CD14-positive monocyte (primary cell): ENCODE results near the gene TGM5. TPM values are rescaled to one million over a fixed set of nuclear protein-coding genes. Genes with fewer than 3 reads are reported as not detected.

Source experiments
- DNase-seq, 3 donors: peaks; one replicate each; pipeline ENCODE4 v3.0.0-alpha.2; 2011 to 2022
- H2AFZ ChIP-seq: 2 replicates; pipeline ENCODE4 v1.6.0; 2012; ENCODE audit warnings: mild to moderate bottlenecking, low read depth, low read length, inconsistent platforms; ENCODE audit not compliant: insufficient read depth, poor library complexity, severe bottlenecking
- H3K27ac ChIP-seq, 2 donors: 1 replicate in 1 of 2; 2 replicates in 1 of 2; pipeline ENCODE4 v1.5.1; 2012 to 2013; ENCODE audit warnings: low read length in 2 of 2, control low read depth in 1 of 2, inconsistent platforms in 1 of 2, low read depth in 1 of 2, mild to moderate bottlenecking in 1 of 2
- H3K27me3 ChIP-seq, 2 donors: one replicate each; pipeline versions ENCODE4 v1.6.0 to v1.6.1; 2011 to 2013; ENCODE audit warnings: low read length in 2 of 2; ENCODE audit not compliant: control insufficient read depth in 2 of 2, insufficient read depth in 2 of 2
- H3K36me3 ChIP-seq, 2 donors: replicated peaks in 1 of 2; 1 replicate in 1 of 2; 2 replicates in 1 of 2; pipeline versions ENCODE4 v1.5.1 to v1.6.1; 2012 to 2013; ENCODE audit warnings: low read length in 2 of 2, control low read depth in 1 of 2, inconsistent platforms in 1 of 2, mild to moderate bottlenecking in 1 of 2; ENCODE audit not compliant: insufficient read depth in 2 of 2, control insufficient read depth in 1 of 2
- H3K4me1 ChIP-seq, 2 donors: 1 replicate in 1 of 2; 2 replicates in 1 of 2; pipeline versions ENCODE4 v1.5.1 to v1.6.1; 2012 to 2013; ENCODE audit warnings: low read length in 2 of 2, control low read depth in 1 of 2, inconsistent platforms in 1 of 2, mild to moderate bottlenecking in 1 of 2, moderate library complexity in 1 of 2; ENCODE audit not compliant: insufficient read depth in 2 of 2, control insufficient read depth in 1 of 2
- H3K4me2 ChIP-seq: replicated peaks from 2 replicates; pipeline ENCODE3; 2012; ENCODE audit warnings: low read length, moderate library complexity, mild to moderate bottlenecking; ENCODE audit not compliant: poor library complexity, severe bottlenecking; ENCODE audit errors: extremely low read depth
- H3K4me3 ChIP-seq, 3 experiments: fragments of 200-600 bp in 1 of 3; sonication (generic) in 1 of 3; replicated peaks in 1 of 3; 1 replicate in 2 of 3; 2 replicates in 1 of 3; pipeline ENCODE4 v1.5.1; 2011 to 2013; ENCODE audit warnings: low read length in 3 of 3, mild to moderate bottlenecking in 3 of 3, control low read depth in 2 of 3, low read depth in 2 of 3, inconsistent platforms in 1 of 3, moderate library complexity in 1 of 3
- H3K79me2 ChIP-seq: 2 replicates; pipeline ENCODE4 v1.6.0; 2012; ENCODE audit warnings: mild to moderate bottlenecking, control low read depth, inconsistent platforms, low read length, moderate library complexity; ENCODE audit not compliant: insufficient read depth
- H3K9ac ChIP-seq: 2 replicates; pipeline ENCODE4 v1.6.0; 2017; ENCODE audit warnings: low read length, mild to moderate bottlenecking; ENCODE audit not compliant: insufficient read depth, poor library complexity, severe bottlenecking
- H3K9me3 ChIP-seq, 2 donors: replicated peaks in 1 of 2; 1 replicate in 1 of 2; 2 replicates in 1 of 2; pipeline versions ENCODE4 v1.5.1 to v1.6.1; 2012 to 2013; ENCODE audit warnings: low read length in 2 of 2, control low read depth in 1 of 2; ENCODE audit not compliant: control insufficient read depth in 1 of 2, insufficient read depth in 1 of 2
- H4K20me1 ChIP-seq: 2 replicates; pipeline ENCODE4 v1.6.0; 2012; ENCODE audit warnings: mild to moderate bottlenecking, low read length, control low read depth, moderate library complexity; ENCODE audit not compliant: insufficient read depth
- H3K27ac Mint-ChIP-seq, 7 donors: one replicate each; pipeline ENCODE4 v1.8.0; 2020; ENCODE audit warnings: mild to moderate bottlenecking in 7 of 7, mixed read lengths in 7 of 7, moderate library complexity in 6 of 7, inconsistent platforms in 2 of 7
- H3K27me3 Mint-ChIP-seq, 3 donors: one replicate each; pipeline ENCODE4 v1.8.0; 2021 to 2022; ENCODE audit warnings: low read depth in 3 of 3, mild to moderate bottlenecking in 3 of 3, mixed read lengths in 3 of 3, moderate library complexity in 3 of 3, inconsistent platforms in 1 of 3
- H3K36me3 Mint-ChIP-seq, 2 donors: one replicate each; pipeline ENCODE4 v1.8.0; 2020; ENCODE audit warnings: mixed read lengths in 2 of 2, inconsistent platforms in 1 of 2, mild to moderate bottlenecking in 1 of 2
- H3K4me1 Mint-ChIP-seq: one replicate; pipeline ENCODE4 v1.8.0; 2020; ENCODE audit warnings: mild to moderate bottlenecking, mixed read lengths
- H3K4me3 Mint-ChIP-seq, 2 donors: one replicate each; pipeline ENCODE4 v1.8.0; 2020; ENCODE audit warnings: mild to moderate bottlenecking in 2 of 2, mixed read lengths in 2 of 2, moderate library complexity in 1 of 2
- H3K9me3 Mint-ChIP-seq, 7 donors: one replicate each; pipeline ENCODE4 v1.8.0; 2020 to 2022; ENCODE audit warnings: mixed read lengths in 7 of 7, mild to moderate bottlenecking in 6 of 7, moderate library complexity in 6 of 7, inconsistent platforms in 2 of 7
- WGBS: methylation state at CpG from one replicate; pipeline ENCODE4 v1.1.5; 2013; ENCODE audit warnings: missing lambda C conversion rate; ENCODE audit not compliant: insufficient coverage; 5-methylcytosine and 5-hydroxymethylcytosine counted together
- intact Hi-C, 2 donors: fragments of 100-400 bp; cut with micrococcal nuclease; formaldehyde crosslinking; loops; one replicate each; pipeline versions ENCODE4 v1.15.0 to v1.15.1; 2023
- polyA plus RNA-seq, 3 donors: library from polyadenylated mRNA; depleted of rRNA in 1 of 3; unstranded in 2 of 3; stranded (reverse) in 1 of 3; fragments of 300-500 nt in 2 of 3; fragments of >200 nt in 1 of 3; fragmentation: Illumina TruSeq in 2 of 3; gene quantifications; 1 replicate in 2 of 3; 2 replicates in 1 of 3; pipeline ENCODE4 v1.2.3, GENCODE V29; 2012 to 2021
- TF ChIP-seq, protein P1 (sequence below): fragments of 200-600 bp; IDR thresholded peaks from one replicate; pipeline ENCODE4 v1.8.0; 2022; ENCODE audit warnings: antibody characterized with exemption, mild to moderate bottlenecking

Gene TGM5
- polyA plus RNA-seq, 3 donors = not detected

DNA sequence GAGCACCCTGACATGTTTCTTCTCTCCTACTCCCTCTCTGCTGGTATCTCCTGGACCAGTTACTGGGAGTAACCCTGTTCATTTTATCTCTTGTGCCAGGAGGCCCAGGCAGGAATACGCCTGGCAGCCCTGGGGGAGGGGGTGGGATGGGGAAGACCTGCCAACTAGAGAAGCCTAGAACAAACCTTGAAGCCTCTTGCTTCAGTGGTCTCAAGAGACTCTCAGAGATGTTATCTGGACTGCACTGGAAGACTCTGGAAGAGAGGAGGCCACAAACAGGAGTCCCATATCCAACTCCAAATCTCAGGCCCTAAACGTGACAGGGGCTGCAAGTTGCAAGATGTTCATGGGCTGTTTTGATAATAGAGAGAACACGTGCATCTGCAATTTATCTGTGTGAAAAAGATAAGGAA, 45.7 kb downstream of the TGM5 start, which contains the start of gene EPB42:
TSS of gene EPB42 (minus strand) at position 28 of the 413 bp plus-strand sequence. CDS start 193 bp downstream, outside the sequence.
- no peak within 1 kb of the TSS for H3K9ac ChIP-seq
- Mint-ChIP-seq H3K4me3 (no peak within 1 kb of the TSS), H3K36me3 (no peaks in the 10 kb centered on the region), H3K4me1 (no peaks in the 10 kb centered on the region), H3K9me3 (peaks cover 1 to 8% (median 4%) of the 10 kb centered on the region in 7 donors), H3K27me3 (peaks cover 10 to 12% (median 11%) of the 10 kb centered on the region in 3 donors), H3K27ac (no peak within 1 kb of the TSS)
- no peak within 1 kb of the TSS for H3K4me3 ChIP-seq
- intact Hi-C loops = no loop called here
- H3K27ac ChIP-seq = no peak within 1 kb of the TSS
- H3K79me2 ChIP-seq = no peaks in the 10 kb centered on the region
- no peak within 1 kb of the TSS for H2AFZ ChIP-seq
- H3K27me3 ChIP-seq = no peaks in the 10 kb centered on the region
- H3K4me2 ChIP-seq = no peak within 1 kb of the TSS
- no peaks in the 10 kb centered on the region for H3K9me3 ChIP-seq
- TF ChIP-seq, protein P1, sequence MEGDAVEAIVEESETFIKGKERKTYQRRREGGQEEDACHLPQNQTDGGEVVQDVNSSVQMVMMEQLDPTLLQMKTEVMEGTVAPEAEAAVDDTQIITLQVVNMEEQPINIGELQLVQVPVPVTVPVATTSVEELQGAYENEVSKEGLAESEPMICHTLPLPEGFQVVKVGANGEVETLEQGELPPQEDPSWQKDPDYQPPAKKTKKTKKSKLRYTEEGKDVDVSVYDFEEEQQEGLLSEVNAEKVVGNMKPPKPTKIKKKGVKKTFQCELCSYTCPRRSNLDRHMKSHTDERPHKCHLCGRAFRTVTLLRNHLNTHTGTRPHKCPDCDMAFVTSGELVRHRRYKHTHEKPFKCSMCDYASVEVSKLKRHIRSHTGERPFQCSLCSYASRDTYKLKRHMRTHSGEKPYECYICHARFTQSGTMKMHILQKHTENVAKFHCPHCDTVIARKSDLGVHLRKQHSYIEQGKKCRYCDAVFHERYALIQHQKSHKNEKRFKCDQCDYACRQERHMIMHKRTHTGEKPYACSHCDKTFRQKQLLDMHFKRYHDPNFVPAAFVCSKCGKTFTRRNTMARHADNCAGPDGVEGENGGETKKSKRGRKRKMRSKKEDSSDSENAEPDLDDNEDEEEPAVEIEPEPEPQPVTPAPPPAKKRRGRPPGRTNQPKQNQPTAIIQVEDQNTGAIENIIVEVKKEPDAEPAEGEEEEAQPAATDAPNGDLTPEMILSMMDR = no peak
- no peaks in the 10 kb centered on the region for H3K4me1 ChIP-seq
- no peaks in the 10 kb centered on the region for H4K20me1 ChIP-seq
- no peaks in the 10 kb centered on the region for H3K36me3 ChIP-seq
- no peak for DNase-seq
- WGBS = 70% methylated on average over 2 of the region's 3 CpGs

DNA sequence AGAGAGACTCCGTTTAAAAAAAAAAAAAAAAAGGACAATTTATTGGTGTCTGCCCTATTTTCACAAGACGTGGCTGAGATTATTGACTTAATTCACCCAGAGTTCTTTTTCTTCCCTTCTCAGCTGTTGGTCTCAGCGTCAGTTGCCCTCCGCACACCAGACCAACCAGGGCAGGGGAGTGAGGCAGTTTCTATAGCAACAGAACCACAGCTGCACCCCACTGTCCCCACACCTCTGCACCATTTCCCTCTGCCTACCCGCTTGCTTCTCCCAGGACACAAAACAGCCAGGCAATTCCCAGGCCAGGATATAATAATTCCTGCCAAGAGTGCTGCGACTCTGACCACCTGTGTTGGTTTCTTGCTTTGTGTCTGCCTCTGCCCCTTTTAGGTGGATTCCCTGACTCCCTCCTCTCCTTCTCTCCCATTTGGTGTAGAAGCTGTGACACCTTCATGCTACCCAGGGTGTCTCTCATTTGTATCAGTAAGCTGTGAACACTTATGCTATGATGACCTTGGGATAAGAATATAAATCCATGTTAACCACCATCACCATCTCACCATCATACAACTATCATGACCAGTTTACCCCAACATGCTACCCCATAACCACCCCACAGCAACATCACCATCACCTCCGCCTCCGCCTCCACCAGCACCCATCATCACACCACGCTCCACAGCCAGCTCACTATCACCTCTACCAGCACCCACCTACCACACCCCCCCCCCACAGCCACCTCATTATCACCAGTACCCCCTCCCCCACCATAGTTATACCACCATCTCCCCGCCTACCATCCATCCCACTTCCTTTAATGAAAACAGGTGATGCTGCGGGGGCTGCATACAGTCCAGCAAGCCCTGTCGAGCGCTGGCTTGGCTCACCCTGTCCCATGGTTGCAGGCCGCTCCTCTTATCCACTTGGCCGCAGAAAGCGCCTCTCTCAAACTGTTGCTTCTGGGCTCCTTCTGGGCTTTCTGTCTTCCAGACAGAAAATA, 46.5 kb downstream of the TGM5 start:
- WGBS = 97% methylated on average over 13 of the region's 16 CpGs

More for the DNA sequence above, 46.5 kb downstream of the TGM5 start:
- Histone ChIP-seq H3K4me1 (no peaks in the 10 kb centered on the region), H3K9me3 (no peaks in the 10 kb centered on the region), H3K27ac (no peak overlapping the region), H4K20me1 (no peaks in the 10 kb centered on the region), H3K79me2 (no peaks in the 10 kb centered on the region), H3K4me2 (no peak overlapping the region), H3K36me3 (no peaks in the 10 kb centered on the region), H3K27me3 (no peaks in the 10 kb centered on the region), H2AFZ (no peak overlapping the region), H3K4me3 (no peak overlapping the region), H3K9ac (no peak overlapping the region)
- Mint-ChIP-seq H3K36me3 (no peaks in the 10 kb centered on the region), H3K4me3 (no peak overlapping the region), H3K27me3 (peaks cover 9 to 10% (median 9%) of the 10 kb centered on the region in 3 donors), H3K9me3 (peaks cover 0 to 8% (median 4%) of the 10 kb centered on the region in 7 donors), H3K27ac (no peak overlapping the region), H3K4me1 (no peaks in the 10 kb centered on the region)
- intact Hi-C loops = no loop called here
- TF ChIP-seq, protein P1 = no peak
- no peak for DNase-seq
